Glutamatergic neuron (in vitro differentiated cells): ENCODE results near the gene CBX5. TPM values are rescaled to one million over a fixed set of nuclear protein-coding genes. Genes with fewer than 3 reads are reported as not detected.

ENCODE experiments used
- DNase-seq: peaks from one replicate; pipeline ENCODE4 v3.0.0; 2022
- H3K27ac Mint-ChIP-seq: one replicate; pipeline ENCODE4 v1.8.0; 2020; ENCODE audit warnings: mild to moderate bottlenecking, mixed read lengths, inconsistent platforms; ENCODE audit not compliant: unreplicated experiment
- H3K27me3 Mint-ChIP-seq: one replicate; pipeline ENCODE4 v1.8.0; 2020; ENCODE audit warnings: mild to moderate bottlenecking, moderate library complexity, mixed read lengths, inconsistent platforms; ENCODE audit not compliant: unreplicated experiment
- H3K36me3 Mint-ChIP-seq: one replicate; pipeline ENCODE4 v1.8.0; 2020; ENCODE audit warnings: mild to moderate bottlenecking, mixed read lengths, inconsistent platforms; ENCODE audit not compliant: unreplicated experiment
- H3K4me1 Mint-ChIP-seq: one replicate; pipeline ENCODE4 v1.8.0; 2020; ENCODE audit warnings: mild to moderate bottlenecking, low read depth, mixed read lengths, inconsistent platforms; ENCODE audit not compliant: unreplicated experiment
- H3K4me3 Mint-ChIP-seq: one replicate; pipeline ENCODE4 v1.8.0; 2020; ENCODE audit warnings: mild to moderate bottlenecking, mixed read lengths, inconsistent platforms; ENCODE audit not compliant: unreplicated experiment
- H3K9me3 Mint-ChIP-seq: one replicate; pipeline ENCODE4 v1.8.0; 2020; ENCODE audit warnings: mild to moderate bottlenecking, moderate library complexity, mixed read lengths, inconsistent platforms; ENCODE audit not compliant: unreplicated experiment
- total RNA-seq: library from RNA; stranded (reverse); fragmentation: NEBNext Ultra II Directional; extraction: Animal tissue kit (Norgen Biotek cat#: 25700); gene quantifications from one replicate; pipeline ENCODE4 v1.2.1, GENCODE V29; 2021; ENCODE audit not compliant: unreplicated experiment
- TF ChIP-seq, protein P1 (sequence below): fragments of 200-600 bp; sonication (generic); IDR thresholded peaks from one replicate; pipeline ENCODE4 v1.5.0; 2021; ENCODE audit not compliant: partially characterized antibody, unreplicated experiment

CBX5 gene
- total RNA-seq, 1 donor from 2014 or later = 225 TPM

DNA sequence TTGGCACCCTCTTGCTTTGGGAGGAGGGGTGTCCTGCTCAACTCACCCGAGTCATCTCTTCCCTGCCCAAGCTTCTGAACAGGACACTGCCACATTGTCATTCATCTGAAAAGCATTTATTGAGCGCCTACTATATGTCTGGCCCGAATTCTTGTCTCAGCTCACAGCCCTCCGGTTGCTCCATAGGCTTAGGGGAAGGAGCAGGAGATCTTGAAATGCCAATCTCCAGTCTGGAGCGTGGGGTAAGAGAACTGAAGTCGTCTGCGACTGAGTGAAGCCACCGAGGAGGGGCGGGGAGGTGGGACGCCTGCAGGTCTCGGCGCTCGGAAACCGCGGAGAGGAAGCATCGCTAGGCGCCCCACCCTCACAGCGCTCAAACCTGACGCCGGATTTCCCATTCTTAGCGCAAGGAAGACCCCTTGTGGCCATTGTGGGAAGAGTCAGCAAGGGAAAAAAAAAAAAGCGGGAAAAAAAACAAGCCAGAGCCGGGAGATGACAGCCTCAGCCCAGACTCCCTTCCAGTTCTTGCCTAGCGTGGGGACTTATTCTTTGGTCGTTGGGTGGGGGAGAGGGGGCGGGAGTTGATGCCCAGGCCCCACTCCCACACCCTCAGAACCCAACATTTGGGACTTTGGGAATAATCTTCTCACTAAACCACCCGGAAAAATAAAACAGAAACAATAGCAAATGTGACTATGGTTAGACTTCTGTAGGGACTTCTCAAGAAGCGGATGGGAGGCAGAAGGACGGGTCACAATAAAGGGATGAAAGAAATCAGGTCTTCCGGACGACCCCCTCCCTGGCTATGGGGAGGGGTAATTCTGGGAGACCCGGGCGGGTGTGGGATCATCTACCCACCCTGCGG lies 62.9 kb downstream of the CBX5 start:
- DNase-seq = peak; percentile 77
- no peak overlapping the region for H3K27ac Mint-ChIP-seq
- H3K4me3 Mint-ChIP-seq = peak overlapping the region; percentile 81
- H3K9me3 Mint-ChIP-seq = peaks cover 2% of the 10 kb centered on the region
- no peaks in the 10 kb centered on the region for H3K36me3 Mint-ChIP-seq
- TF ChIP-seq, protein P1, sequence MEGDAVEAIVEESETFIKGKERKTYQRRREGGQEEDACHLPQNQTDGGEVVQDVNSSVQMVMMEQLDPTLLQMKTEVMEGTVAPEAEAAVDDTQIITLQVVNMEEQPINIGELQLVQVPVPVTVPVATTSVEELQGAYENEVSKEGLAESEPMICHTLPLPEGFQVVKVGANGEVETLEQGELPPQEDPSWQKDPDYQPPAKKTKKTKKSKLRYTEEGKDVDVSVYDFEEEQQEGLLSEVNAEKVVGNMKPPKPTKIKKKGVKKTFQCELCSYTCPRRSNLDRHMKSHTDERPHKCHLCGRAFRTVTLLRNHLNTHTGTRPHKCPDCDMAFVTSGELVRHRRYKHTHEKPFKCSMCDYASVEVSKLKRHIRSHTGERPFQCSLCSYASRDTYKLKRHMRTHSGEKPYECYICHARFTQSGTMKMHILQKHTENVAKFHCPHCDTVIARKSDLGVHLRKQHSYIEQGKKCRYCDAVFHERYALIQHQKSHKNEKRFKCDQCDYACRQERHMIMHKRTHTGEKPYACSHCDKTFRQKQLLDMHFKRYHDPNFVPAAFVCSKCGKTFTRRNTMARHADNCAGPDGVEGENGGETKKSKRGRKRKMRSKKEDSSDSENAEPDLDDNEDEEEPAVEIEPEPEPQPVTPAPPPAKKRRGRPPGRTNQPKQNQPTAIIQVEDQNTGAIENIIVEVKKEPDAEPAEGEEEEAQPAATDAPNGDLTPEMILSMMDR = peak; percentile 91
- peaks cover 2% of the 10 kb centered on the region for H3K4me1 Mint-ChIP-seq
- peaks cover 15% of the 10 kb centered on the region for H3K27me3 Mint-ChIP-seq

DNA sequence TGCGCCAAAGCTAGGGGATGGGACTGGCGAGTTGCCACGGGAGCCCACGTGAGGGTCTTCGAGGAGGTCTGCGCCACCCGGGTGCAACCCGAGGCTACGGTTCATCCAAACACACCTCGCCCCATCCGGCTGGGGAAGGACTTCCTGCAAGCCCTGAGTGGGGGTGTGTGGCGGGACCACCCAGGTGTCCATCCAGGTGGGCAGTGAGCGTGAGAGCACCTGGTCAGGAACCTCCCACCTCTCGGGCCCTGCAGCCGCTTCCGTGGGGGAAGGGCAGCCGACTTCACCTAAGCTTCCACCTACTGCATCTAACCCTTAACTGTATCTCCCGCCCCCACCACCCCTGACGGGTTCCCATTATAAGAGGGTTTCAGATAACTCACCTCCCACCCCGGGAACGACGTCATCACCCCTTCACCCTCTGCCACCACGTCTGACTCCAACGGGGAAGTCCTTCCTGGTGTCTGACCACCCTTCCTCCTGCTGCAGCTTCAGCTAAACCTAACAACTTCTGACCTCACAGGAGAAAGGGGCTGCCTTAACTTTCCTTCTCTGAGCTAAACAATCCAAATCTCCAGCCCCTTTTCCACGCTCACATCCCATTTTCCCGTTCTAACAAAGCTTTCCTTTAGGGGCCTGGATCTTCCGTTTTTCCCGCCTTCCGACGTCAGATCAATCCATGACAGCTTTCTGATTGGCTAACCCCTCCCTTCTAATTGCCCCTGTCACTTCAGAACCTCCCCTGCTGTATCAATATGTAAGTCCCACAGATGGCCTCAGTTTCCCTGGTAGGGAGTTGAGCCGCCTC lies 63.7 kb downstream of the CBX5 start:
- H3K9me3 Mint-ChIP-seq = peaks cover 2% of the 10 kb centered on the region
- H3K27me3 Mint-ChIP-seq = peaks cover 19% of the 10 kb centered on the region
- TF ChIP-seq, protein P1 = no peak
- H3K27ac Mint-ChIP-seq = no peak overlapping the region
- DNase-seq = no peak
- H3K36me3 Mint-ChIP-seq = no peaks in the 10 kb centered on the region
- peaks cover 2% of the 10 kb centered on the region for H3K4me1 Mint-ChIP-seq
- peak overlapping the region; percentile 81 for H3K4me3 Mint-ChIP-seq

DNA sequence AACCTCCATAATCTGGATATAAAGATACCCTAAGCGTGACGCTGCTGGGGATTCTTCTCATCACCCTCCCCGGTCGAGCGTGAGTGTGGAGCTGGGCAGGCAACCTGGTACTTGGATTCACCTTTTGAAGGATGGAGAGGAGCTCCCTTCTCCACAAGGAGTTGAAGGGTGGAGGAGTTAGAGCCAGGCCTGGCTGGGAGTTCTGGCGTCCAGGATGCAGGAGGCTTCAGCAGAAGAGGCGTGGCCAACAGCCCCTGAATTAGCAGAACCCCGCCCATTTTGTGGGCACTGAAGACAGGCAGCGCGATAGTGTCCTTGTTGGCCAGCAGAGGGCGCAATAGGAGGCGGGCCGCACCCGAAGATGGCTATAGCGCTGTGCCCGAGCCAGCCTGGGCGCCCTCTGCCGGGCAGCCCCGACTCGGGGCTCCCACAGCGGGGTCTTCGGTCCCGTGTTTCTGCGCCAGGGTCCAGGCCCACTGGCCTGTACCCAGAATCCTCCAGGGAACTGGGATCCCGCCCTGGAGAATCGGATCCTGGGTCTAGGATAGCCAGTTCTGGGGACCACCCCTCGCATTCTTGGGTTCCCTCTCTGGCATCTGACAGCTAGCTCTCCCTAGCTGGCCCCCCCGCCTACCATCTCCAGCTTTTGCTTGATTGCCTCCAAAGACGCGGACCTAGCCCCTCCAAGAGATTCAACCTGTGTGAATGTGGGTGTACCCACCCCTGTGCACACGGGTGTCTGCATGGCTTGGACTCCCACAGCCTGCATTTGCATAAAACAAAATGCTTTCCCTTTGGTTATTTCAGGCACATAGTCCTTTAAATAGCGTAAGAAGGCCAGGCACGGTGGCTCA lies 65.1 kb downstream of the CBX5 start:
- DNase-seq = peak; percentile 94
- H3K27me3 Mint-ChIP-seq = peaks cover 27% of the 10 kb centered on the region
- no peaks in the 10 kb centered on the region for H3K4me1 Mint-ChIP-seq
- TF ChIP-seq, protein P1 = peak; percentile 99
- no peak overlapping the region for H3K27ac Mint-ChIP-seq
- H3K4me3 Mint-ChIP-seq = peak overlapping the region; percentile 59
- no peaks in the 10 kb centered on the region for H3K36me3 Mint-ChIP-seq
- peaks cover 2% of the 10 kb centered on the region for H3K9me3 Mint-ChIP-seq

DNA sequence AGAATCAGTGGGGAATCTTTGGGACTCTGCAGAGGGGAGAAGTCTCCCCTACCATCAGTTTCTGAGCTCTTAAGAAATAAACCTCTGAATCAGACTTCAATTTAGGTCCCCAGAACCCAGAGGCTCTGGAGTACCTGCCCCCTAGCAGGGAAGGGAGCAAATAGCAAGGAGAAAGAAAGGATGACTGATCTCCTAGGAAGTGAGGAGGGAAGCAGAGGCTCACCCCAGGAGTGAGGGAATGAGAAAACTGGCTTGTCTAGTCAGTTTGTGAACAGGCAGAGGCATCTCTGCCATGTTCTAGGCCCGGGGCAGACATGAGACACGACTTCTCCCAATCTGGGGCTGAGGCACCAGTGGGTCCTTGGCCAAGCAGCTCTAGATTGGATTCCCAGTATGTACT lies 66.8 kb downstream of the CBX5 start:
- Mint-ChIP-seq H3K36me3 (no peaks in the 10 kb centered on the region), H3K4me3 (no peak overlapping the region), H3K9me3 (peaks cover 3% of the 10 kb centered on the region), H3K4me1 (no peaks in the 10 kb centered on the region), H3K27ac (no peak overlapping the region), H3K27me3 (peaks cover 26% of the 10 kb centered on the region)
- DNase-seq = no peak
- TF ChIP-seq, protein P1 = peak; percentile 28
